Measurements from ENCODE around the gene KCTD4. TPM values are rescaled to one million over a fixed set of nuclear protein-coding genes. Genes with fewer than 3 reads are reported as not detected.

The KCTD4 gene
- total and polyA plus RNA-seq, 3 donors from 2014 or later, result not detected

- no peak overlapping the region for H3K4me3 ChIP-seq
- no peaks in the 10 kb centered on the region for H3K27me3 ChIP-seq
- H3K4me1 ChIP-seq, result no peaks in the 10 kb centered on the region
- H3K36me3 ChIP-seq (ENCODE audit: low read depth, missing control alignments), result no peaks in the 10 kb centered on the region
- intact Hi-C loops (cut with DNase I; ENCODE audit: low total_unique reads), result no loop called here
- TF ChIP-seq CTCF (IDR thresholded peaks at IDR 0.05) (no peak), POLR2A (IDR thresholded peaks at IDR 0.05) (no peak)
- no peaks in the 10 kb centered on the region for H3K9me3 ChIP-seq
- H3K27ac ChIP-seq, result no peak overlapping the region
- DNase-seq, result no peak
- 80 to 91% methylated on average over 3 of the region's 3 CpGs for WGBS, 2 donors
Measured at GRCh38 chr13:45178349-45179162, 22.3 kb downstream of the KCTD4 start.

- Histone ChIP-seq H3K4me3 (no peak overlapping the region), H3K4me1 (no peaks in the 10 kb centered on the region), H3K9me3 (no peaks in the 10 kb centered on the region), H3K36me3 (ENCODE audit: low read depth, missing control alignments) (no peaks in the 10 kb centered on the region), H3K27me3 (no peaks in the 10 kb centered on the region), H3K27ac (no peak overlapping the region)
- TF ChIP-seq POLR2A (IDR thresholded peaks at IDR 0.05), result no peak
- no peak for TF ChIP-seq CTCF (IDR thresholded peaks at IDR 0.05)
- intact Hi-C loops (cut with DNase I; ENCODE audit: low total_unique reads), result no loop called here
- no peak for DNase-seq
Measured at GRCh38 chr13:45174478-45174877, 26.4 kb downstream of the KCTD4 start.

GRCh38 chr13:45168555-45168930 lies 32.3 kb downstream of the KCTD4 start:
- H3K27me3 ChIP-seq, result no peaks in the 10 kb centered on the region
- H3K4me1 ChIP-seq, result no peaks in the 10 kb centered on the region
- DNase-seq, result no peak
- no peak for TF ChIP-seq CTCF (IDR thresholded peaks at IDR 0.05)
- no peak overlapping the region for H3K4me3 ChIP-seq
- intact Hi-C loops (cut with DNase I; ENCODE audit: low total_unique reads), result no loop called here
- H3K27ac ChIP-seq, result no peak overlapping the region
- WGBS, 2 donors, result 67 to 93% methylated on average over 2 of the region's 2 CpGs
- H3K9me3 ChIP-seq, result no peaks in the 10 kb centered on the region
- no peaks in the 10 kb centered on the region for H3K36me3 ChIP-seq (ENCODE audit: low read depth, missing control alignments)

- H3K36me3 ChIP-seq (ENCODE audit: low read depth, missing control alignments), result no peaks in the 10 kb centered on the region
- TF ChIP-seq POLR2A (IDR thresholded peaks at IDR 0.05), result no peak
- TF ChIP-seq CTCF (IDR thresholded peaks at IDR 0.05), result no peak
- no peak for DNase-seq
- no peak overlapping the region for H3K27ac ChIP-seq
- H3K27me3 ChIP-seq, result no peaks in the 10 kb centered on the region
- H3K9me3 ChIP-seq, result no peaks in the 10 kb centered on the region
- intact Hi-C loops (cut with DNase I; ENCODE audit: low total_unique reads), result no loop called here
- no peak overlapping the region for H3K4me3 ChIP-seq
- no peaks in the 10 kb centered on the region for H3K4me1 ChIP-seq
- 84 to 85% methylated on average over 10 to 12 of the region's 12 CpGs for WGBS, 2 donors
Measured at GRCh38 chr13:45167611-45168554, 33.0 kb downstream of the KCTD4 start.

All from testis (tissue), 3 donors.